ENCODE measurements around the gene CRYGS. TPM values are rescaled to one million over a fixed set of nuclear protein-coding genes. Genes with fewer than 3 reads are reported as not detected.

CRYGS gene
- polyA plus RNA-seq, 1 of the 3 experiments (the other 2 are of a cell fraction): 2.1 TPM

GRCh38 chr3:186567072-186567921 is 23.1 kb upstream of the CRYGS start, which contains the start of gene TBCCD1 (continued):
- no peak for TF ChIP-seq REST (IDR thresholded peaks at IDR 0.05; ENCODE audit: low read depth, low read length)
- no peak for TF ChIP-seq FOSL2 (IDR thresholded peaks at IDR 0.05; ENCODE audit: borderline replicate concordance, low read depth)
- no peak for TF ChIP-seq GATA2 (CRISPR knock-in tag; IDR thresholded peaks at IDR 0.05)
- TF ChIP-seq FOXJ3 (CRISPR knock-in tag; IDR thresholded peaks at IDR 0.05): 0 out of 2 replicates have a peak, but pooled peaks have one; percentile 24
- no peak for TF ChIP-seq IRF3 (IDR thresholded peaks at IDR 0.05; ENCODE audit: low read depth, low read length)
- peak; percentile 86 for TF ChIP-seq TAF1 (IDR thresholded peaks at IDR 0.05; ENCODE audit: borderline replicate concordance, low read depth, low read length)
- no peak for TF ChIP-seq ELF1 (IDR thresholded peaks at IDR 0.05)
- TF ChIP-seq NFIC (IDR thresholded peaks at IDR 0.05; ENCODE audit: borderline replicate concordance): no peak
- TF ChIP-seq MAX (IDR thresholded peaks at IDR 0.05; ENCODE audit: low read depth): peak; percentile 57
- peak; percentile 61 for TF ChIP-seq CHD2 (IDR thresholded peaks at IDR 0.05; ENCODE audit: low read length, partially characterized antibody)
- TF ChIP-seq PBX3 (IDR thresholded peaks at IDR 0.05): no peak
- TF ChIP-seq TCF12 (IDR thresholded peaks at IDR 0.05): no peak
- peak; percentile 56; the same call in 1 of the 2 replicates for TF ChIP-seq SIN3A (IDR thresholded peaks at IDR 0.05; ENCODE audit: borderline replicate concordance, low read depth, low read length)

- Histone ChIP-seq H4K20me1 (ENCODE audit: insufficient read depth) (no peaks in the 10 kb centered on the region), H3F3A (replicated peaks; ENCODE audit: insufficient read depth) (peaks cover 3% of the 10 kb centered on the region), H3K4me2 (peak overlapping the region; percentile 81), H3K4me3 (ENCODE audit: low read depth in 2 of 2, low read length in 1 of 2) (peak overlapping the region; percentile 94), H3K9ac (peak overlapping the region; percentile 78), H2AFZ (ENCODE audit: low read depth) (peak overlapping the region; percentile 100), H3K79me2 (ENCODE audit: insufficient read depth) (peaks cover 42% of the 10 kb centered on the region), H3K27ac (ENCODE audit: low read depth in 2 of 2, low read length in 1 of 2) (peak overlapping the region; percentile 45 to 80; a peak in 3 of 4 replicates), H3K9me3 (no peaks in the 10 kb centered on the region), H3K4me1 (ENCODE audit: control insufficient read depth in 1 of 2, insufficient read depth in 2 of 2, low read depth in 1 of 2, low read length in 1 of 2) (peaks cover 13 to 16% of the 10 kb centered on the region in 2 experiments), H3K9me2 (no peaks in the 10 kb centered on the region), H3K36me3 (replicated peaks in 1 of 2; ENCODE audit: control insufficient read depth in 1 of 2, insufficient read depth in 2 of 2, low read length in 1 of 2) (peaks cover 0 to 9% of the 10 kb centered on the region in 2 experiments), H3K27me3 (ENCODE audit: insufficient read depth) (no peaks in the 10 kb centered on the region)
- ChIA-PET CTCF (interaction anchor here (1.3 to 1.7 kb wide), 3 partner anchors 48 to 623 kb away, joined by 4 to 6 read pairs (median 4); no protein-coding TSS in a partner anchor), POLR2A (interaction anchor here (1.4 to 2.2 kb wide), 2 partner anchors 217 to 629 kb away, joined by 3 to 7 read pairs; partner anchors contain the start of genes EIF4A2 and TRA2B)
- 5% methylated on average over 8 of the region's 14 CpGs for WGBS (ENCODE audit: low lambda C conversion rate)
- no peak for DNase-seq
- TF ChIP-seq IRF3 (IDR thresholded peaks at IDR 0.05; ENCODE audit: low read depth, low read length): no peak
- no peak for TF ChIP-seq USF1 (IDR thresholded peaks at IDR 0.05; ENCODE audit: borderline replicate concordance, low read depth)
- TF ChIP-seq FOXM1 (IDR thresholded peaks at IDR 0.05; ENCODE audit: low read depth): no peak
- no peak for TF ChIP-seq POLR2AphosphoS5 (IDR thresholded peaks at IDR 0.05; ENCODE audit: low read depth, low read length)
- no peak for TF ChIP-seq YY1 (IDR thresholded peaks at IDR 0.05; ENCODE audit: low read depth)
- TF ChIP-seq RFX5 (IDR thresholded peaks at IDR 0.05; ENCODE audit: low read length): no peak
- no peak for TF ChIP-seq ELF1 (IDR thresholded peaks at IDR 0.05)
- TF ChIP-seq USF2 (IDR thresholded peaks at IDR 0.05; ENCODE audit: borderline replicate concordance, low read depth, low read length): no peak
- no peak for TF ChIP-seq SIN3A (IDR thresholded peaks at IDR 0.05; ENCODE audit: borderline replicate concordance, low read depth, low read length)
Measured at GRCh38 chr3:186566772-186567071, 22.5 kb upstream of the CRYGS start.
